Hypothalamus (tissue), 51 donors: Measurements from ENCODE around the gene STARD7.
"Not testable (repeated sequence)": the region's sequence is repeated elsewhere in the genome, so short reads cannot be mapped to it uniquely, and the experiment has no call there.

Experiments used
- DNase-seq, 51 donors: peaks; one replicate each; lab custom pipeline; 2025; lab: John Stamatoyannopoulos, UW

Gene STARD7, protein sequence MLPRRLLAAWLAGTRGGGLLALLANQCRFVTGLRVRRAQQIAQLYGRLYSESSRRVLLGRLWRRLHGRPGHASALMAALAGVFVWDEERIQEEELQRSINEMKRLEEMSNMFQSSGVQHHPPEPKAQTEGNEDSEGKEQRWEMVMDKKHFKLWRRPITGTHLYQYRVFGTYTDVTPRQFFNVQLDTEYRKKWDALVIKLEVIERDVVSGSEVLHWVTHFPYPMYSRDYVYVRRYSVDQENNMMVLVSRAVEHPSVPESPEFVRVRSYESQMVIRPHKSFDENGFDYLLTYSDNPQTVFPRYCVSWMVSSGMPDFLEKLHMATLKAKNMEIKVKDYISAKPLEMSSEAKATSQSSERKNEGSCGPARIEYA

DNA sequence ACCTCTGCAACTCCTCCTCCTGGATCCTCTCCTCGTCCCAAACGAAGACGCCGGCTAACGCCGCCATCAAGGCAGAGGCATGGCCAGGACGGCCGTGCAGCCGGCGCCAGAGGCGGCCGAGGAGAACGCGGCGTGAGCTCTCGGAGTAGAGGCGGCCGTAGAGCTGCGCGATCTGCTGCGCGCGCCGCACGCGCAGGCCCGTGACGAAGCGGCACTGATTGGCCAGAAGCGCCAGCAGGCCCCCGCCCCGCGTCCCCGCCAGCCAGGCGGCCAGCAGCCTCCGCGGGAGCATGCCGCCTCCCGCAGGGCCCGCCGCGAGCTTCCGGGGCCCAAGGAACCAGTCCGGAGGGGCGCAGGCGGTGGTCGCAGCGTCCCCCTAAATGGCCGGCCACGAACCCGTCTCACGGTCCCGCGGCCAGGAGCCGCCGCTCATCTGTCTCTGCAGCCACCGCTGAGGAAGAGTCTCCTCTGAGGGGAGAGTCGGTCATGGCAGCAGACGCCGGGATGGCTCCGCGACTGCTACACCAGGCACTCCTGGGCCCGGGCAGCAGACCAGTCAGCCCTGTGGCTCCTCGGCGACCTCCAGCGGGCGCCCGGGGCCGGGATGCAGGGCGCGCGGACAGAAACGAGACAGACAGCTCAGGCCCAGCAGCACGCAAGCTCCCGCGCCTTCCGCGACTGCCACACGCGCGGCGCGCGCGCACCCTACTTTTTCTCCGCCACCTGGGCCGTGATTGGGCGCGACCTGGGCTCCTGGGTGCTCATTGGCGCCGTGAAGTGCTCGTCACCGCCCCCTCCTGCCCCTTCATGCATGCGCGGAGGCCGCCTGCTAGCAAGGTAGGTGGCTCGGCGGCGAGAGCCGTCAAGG is at the start of gene STARD7:
Gene STARD7, minus strand, starts transcription at position 685 of the 868 bp plus-strand sequence. Its CDS starts 393 bp downstream, at position 292.
- DNase-seq = peak; percentile 79 to 98 (median 95)

GRCh38 chr2:96257744-96258143 is 49.1 kb upstream of the STARD7 start:
- not testable (repeated sequence) for DNase-seq

DNA sequence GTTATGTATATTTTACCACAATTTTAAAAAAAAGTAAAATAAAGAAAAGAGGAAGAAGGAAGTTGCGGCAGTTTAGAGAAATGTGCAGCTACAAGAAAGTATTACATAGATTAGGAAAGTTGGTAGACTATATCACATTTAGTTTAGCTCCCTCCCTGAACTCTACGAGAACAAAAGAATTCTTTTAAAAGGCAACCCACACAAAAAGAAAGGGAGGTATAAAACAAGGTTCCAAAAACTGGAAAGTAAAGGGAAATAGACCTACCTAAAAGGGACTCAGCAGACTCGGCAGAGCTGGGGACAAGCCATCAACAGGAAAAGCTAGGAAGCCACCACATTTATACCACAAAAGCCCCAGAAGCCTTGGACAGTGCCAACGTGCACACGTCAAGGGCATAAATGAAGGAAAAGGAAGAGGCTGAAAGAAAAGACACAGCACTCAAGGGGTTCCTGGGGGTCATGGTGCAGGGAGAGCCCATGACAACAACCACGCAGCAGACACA is 48.0 kb upstream of the STARD7 start:
- no peak for DNase-seq

- DNase-seq = peak in 1 of 51 donors; percentile 15
Measured at GRCh38 chr2:96254571-96254970, 45.9 kb upstream of the STARD7 start.

DNA sequence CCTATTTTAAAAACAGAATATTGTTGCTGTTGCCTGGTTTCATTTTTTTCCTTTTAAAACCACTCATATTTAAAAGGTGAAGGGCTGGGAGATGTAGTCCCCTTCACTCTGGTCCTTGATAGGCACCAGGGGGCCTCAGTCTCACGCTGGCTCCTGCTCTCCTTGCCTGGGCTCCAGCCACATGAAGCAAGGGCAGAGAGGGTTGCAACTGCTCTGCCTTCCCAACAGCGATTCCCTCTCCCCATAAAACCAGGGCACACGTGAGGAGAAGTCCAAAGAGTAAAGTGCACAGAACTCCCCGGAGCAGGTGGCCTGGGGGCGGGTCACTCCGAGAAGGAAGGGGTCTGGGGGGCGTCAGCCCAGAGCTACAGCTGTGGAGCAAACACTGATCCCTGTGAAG is 44.4 kb upstream of the STARD7 start:
- DNase-seq = no peak

DNA sequence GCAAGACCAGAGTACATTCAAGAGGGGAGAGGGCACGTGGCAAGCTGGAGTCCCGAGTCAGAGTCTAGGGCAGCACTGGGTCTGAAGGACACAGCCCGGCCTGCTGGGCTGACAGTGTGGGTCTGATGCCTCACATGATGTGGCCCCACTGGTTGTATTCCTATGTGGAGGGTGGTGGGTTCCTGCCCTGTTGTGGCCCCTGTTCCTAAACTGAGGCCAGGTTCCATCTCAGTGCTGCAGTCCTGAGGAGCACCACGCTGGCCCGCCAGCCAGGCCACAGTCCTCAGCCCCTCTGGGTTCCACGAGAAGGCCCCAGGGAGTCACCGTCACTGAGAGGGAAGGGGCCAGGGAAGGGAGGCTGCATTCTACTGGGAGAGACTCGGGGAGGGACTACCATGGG is 43.9 kb upstream of the STARD7 start:
- no peak for DNase-seq

DNA sequence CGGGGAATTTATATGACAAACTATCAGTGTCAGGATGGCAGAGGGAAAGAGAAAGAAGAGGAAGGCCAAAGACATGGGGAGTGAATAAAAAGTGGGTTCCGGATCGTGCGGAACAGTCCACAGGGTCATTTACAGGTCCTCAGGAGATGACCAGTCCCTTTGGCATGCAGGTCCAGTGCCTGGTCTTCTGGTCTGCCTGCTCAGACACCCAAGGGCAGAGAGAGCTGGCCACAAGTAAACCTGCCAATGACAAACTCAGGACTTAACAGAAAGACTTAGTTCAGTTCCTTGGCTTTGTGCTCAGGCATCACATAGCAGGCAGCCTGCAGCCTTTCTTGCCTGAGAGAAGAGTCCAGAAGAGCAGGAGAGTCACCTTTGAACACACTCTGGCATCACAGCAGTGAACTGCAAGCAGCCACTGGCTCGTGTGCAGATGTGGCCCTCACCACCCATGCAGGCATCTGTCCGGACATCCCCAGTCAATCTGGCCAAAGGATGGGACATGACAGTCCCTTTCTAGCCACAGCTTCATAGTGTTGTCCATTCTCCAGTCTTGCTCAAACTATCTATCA is 43.2 kb upstream of the STARD7 start:
- peak in 26 of 51 donors; percentile 12 to 78 (median 39) for DNase-seq

- no peak for DNase-seq
Measured at GRCh38 chr2:96250188-96250587, 41.6 kb upstream of the STARD7 start.

DNA sequence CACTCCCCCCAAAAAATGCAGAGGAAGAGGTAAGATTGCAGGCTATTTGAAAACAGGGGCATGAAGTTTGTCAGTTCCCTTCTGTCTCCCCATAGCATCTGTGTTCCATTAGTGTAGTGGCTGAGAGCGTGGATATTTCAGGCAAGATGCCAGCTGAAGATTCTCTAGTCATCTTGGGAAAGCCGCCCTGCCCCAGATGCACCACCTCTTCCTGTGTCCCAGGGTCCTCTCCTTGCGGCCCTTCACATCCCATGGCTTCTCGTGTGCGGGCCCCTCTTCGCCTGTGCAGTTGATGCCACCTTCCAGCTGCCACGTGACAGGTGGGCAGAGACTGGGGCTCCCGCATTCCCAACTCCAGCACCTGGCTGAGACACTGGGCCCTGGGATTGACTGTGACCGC is 41.0 kb upstream of the STARD7 start:
- DNase-seq = no peak

DNA sequence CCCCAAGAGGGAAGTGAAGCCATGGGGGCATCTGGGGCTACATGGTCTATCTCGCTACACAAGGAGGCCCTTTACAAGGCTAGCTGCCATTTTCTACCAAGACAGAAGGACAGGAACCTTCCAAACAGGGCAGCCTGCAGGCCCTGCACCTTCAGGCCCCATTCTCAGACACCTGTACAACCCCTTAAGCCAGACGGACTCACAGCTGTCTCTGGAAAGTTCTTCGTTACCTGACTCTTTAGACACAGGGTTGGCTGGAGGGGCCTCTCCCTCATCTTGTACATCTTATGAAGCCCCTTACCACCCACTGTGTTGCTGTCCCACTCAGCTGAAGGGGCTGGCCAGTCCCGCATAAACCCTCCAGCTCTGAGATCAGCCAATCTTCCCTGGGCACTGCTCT is 40.0 kb upstream of the STARD7 start:
- no peak for DNase-seq

- no peak for DNase-seq
Measured at GRCh38 chr2:96247896-96248295, 39.3 kb upstream of the STARD7 start.

DNA sequence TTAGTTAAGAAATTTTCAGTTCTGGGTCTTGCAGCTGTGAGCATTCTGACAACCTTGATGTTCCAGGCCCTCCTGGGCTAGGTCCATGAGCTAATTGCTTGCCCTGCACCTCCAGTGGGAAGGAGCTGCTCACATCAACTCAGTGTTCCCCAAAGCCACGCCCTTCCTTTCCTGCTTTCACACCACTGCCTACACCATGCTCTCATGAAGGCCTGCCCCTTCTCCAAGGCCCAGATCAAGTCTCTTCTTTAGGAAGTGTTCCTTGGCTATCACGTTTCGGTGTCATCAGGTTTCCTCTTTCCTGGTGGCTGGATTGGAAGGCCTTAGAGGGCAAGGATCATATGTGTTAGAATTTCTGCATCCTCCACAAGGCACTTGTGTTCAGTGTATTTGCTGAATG is 38.4 kb upstream of the STARD7 start:
- no peak for DNase-seq

- DNase-seq = no peak
Measured at GRCh38 chr2:96245609-96246390, 37.2 kb upstream of the STARD7 start.

- no peak for DNase-seq
Measured at GRCh38 chr2:96243843-96244242, 35.2 kb upstream of the STARD7 start.

- DNase-seq = peak in 28 of 51 donors; percentile 11 to 58 (median 30)
Measured at GRCh38 chr2:96241900-96242611, 33.4 kb upstream of the STARD7 start.

GRCh38 chr2:96241227-96241626 is 32.6 kb upstream of the STARD7 start:
- no peak for DNase-seq

GRCh38 chr2:96240341-96241038 is 31.9 kb upstream of the STARD7 start:
- DNase-seq = no peak

GRCh38 chr2:96239745-96240264 is 31.2 kb upstream of the STARD7 start:
- no peak for DNase-seq

- DNase-seq = no peak
Measured at GRCh38 chr2:96239091-96239490, 30.5 kb upstream of the STARD7 start.
